Neural progenitor cell (in vitro differentiated cells): Measurements from ENCODE around the gene METTL17. TPM values are rescaled to one million over a fixed set of nuclear protein-coding genes. Genes with fewer than 3 reads are reported as not detected.

Experiments
- DNase-seq: peaks from one replicate; pipeline ENCODE4 v3.0.0-alpha.2; 2016; ENCODE audit warnings: low spot score
- H2AFZ ChIP-seq: fragments of 200-600 bp; sonication (generic); replicated peaks from 2 replicates; pipeline ENCODE4 v1.6.1; 2016; ENCODE audit warnings: antibody characterized with exemption
- H3F3A ChIP-seq: fragments of 200-600 bp; sonication (generic); 2 replicates; pipeline ENCODE4 v1.6.1; 2016; ENCODE audit warnings: antibody characterized with exemption, low read depth
- H3K27ac ChIP-seq: fragments of 200-600 bp; sonication (generic); 2 replicates; pipeline ENCODE4 v1.5.1; 2016; ENCODE audit warnings: mild to moderate bottlenecking
- H3K27me3 ChIP-seq: fragments of 200-600 bp; sonication (generic); 2 replicates; pipeline ENCODE4 v1.6.1; 2016; ENCODE audit warnings: mild to moderate bottlenecking, moderate library complexity
- H3K36me3 ChIP-seq: fragments of 200-600 bp; sonication (generic); 2 replicates; pipeline ENCODE4 v1.5.1; 2016
- H3K4me1 ChIP-seq: fragments of 200-600 bp; sonication (generic); 2 replicates; pipeline ENCODE4 v1.6.1; 2016; ENCODE audit warnings: mixed run types
- H3K4me2 ChIP-seq: fragments of 200-600 bp; sonication (generic); 2 replicates; pipeline ENCODE4 v1.6.1; 2016
- H3K4me3 ChIP-seq: fragments of 200-600 bp; sonication (generic); 2 replicates; pipeline ENCODE4 v1.5.1; 2016
- H3K79me2 ChIP-seq: fragments of 200-600 bp; sonication (generic); 2 replicates; pipeline ENCODE4 v1.6.1; 2016; ENCODE audit warnings: low read depth
- H3K9ac ChIP-seq: fragments of 200-600 bp; sonication (generic); 2 replicates; pipeline ENCODE4 v1.6.1; 2016
- H3K9me3 ChIP-seq: fragments of 200-600 bp; sonication (generic); 2 replicates; pipeline ENCODE4 v1.5.1; 2016; ENCODE audit warnings: low read depth
- H4K20me1 ChIP-seq: fragments of 200-600 bp; sonication (generic); 2 replicates; pipeline ENCODE4 v1.6.1; 2016; ENCODE audit warnings: low read depth
- H3K27ac Mint-ChIP-seq: 3 replicates; pipeline ENCODE4 v1.8.0; 2021; ENCODE audit warnings: mixed read lengths
- H3K27me3 Mint-ChIP-seq: 2 replicates; pipeline ENCODE4 v1.8.0; 2022; ENCODE audit warnings: low read depth, mild to moderate bottlenecking, inconsistent platforms, moderate library complexity, mixed read lengths; ENCODE audit not compliant: insufficient read depth
- H3K36me3 Mint-ChIP-seq: 3 replicates; pipeline ENCODE4 v1.8.0; 2021; ENCODE audit warnings: mixed read lengths
- H3K4me1 Mint-ChIP-seq: 3 replicates; pipeline ENCODE4 v1.8.0; 2021; ENCODE audit warnings: mixed read lengths
- H3K4me3 Mint-ChIP-seq: 3 replicates; pipeline ENCODE4 v1.8.0; 2021; ENCODE audit warnings: mild to moderate bottlenecking, moderate library complexity, mixed read lengths
- H3K9me3 Mint-ChIP-seq: 3 replicates; pipeline ENCODE4 v1.8.0; 2020; ENCODE audit warnings: mixed read lengths
- EZH2 ChIP-seq: fragments of 200-600 bp; sonication (generic); IDR thresholded peaks from 2 replicates; pipeline ENCODE4 v1.6.1; 2017; ENCODE audit warnings: antibody characterized with exemption, mild to moderate bottlenecking, moderate library complexity
- EZH2phosphoT487 ChIP-seq: fragments of 200-600 bp; sonication (generic); IDR thresholded peaks from 2 replicates; pipeline ENCODE4 v1.6.1; 2017; ENCODE audit warnings: antibody characterized with exemption
- total RNA-seq: library from RNA; depleted of rRNA; stranded (reverse); fragments of >200 nt; gene quantifications from 2 replicates; pipeline ENCODE4 v1.2.3, GENCODE V29; 2015; ENCODE audit warnings: low replicate concordance
- TF ChIP-seq, protein P1 (sequence below): fragments of 200-600 bp; sonication (generic); IDR thresholded peaks from 2 replicates; pipeline ENCODE4 v1.5.1; 2017; ENCODE audit warnings: antibody characterized with exemption, mild to moderate bottlenecking

The METTL17 gene
- total RNA-seq, 1 donor from 2014 or later: 126 TPM

DNA sequence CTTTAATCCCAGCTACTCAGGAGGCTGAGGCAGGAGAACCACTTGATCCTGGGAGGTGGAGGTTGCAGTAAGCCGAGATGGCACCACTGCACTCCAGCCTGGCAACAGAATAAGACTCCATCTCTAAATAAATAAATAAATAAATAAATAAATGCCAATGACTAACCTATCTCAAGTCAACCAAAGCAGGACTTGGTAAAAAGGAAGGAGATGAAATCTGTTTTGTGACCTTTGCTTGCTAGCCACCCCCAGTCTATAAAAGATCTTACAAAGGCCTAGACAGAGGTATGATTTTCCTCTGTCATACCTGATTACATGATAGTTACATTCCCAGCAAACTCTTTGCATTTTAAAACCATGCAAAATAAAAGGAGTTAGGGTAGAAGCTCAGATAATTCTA, 13.5 kb upstream of the METTL17 start:
- Mint-ChIP-seq H3K4me3 (no peak overlapping the region), H3K36me3 (no peaks in the 10 kb centered on the region), H3K4me1 (peaks cover 7% of the 10 kb centered on the region), H3K27me3 (peaks cover 2% of the 10 kb centered on the region), H3K27ac (no peak overlapping the region), H3K9me3 (no peaks in the 10 kb centered on the region)
- H3K4me2 ChIP-seq: no peak overlapping the region
- H3K27ac ChIP-seq: no peak overlapping the region
- no peaks in the 10 kb centered on the region for H4K20me1 ChIP-seq
- H3F3A ChIP-seq: peaks cover under 1% of the 10 kb centered on the region
- H3K4me1 ChIP-seq: no peaks in the 10 kb centered on the region
- no peaks in the 10 kb centered on the region for H3K9me3 ChIP-seq
- H3K9ac ChIP-seq: no peak overlapping the region
- TF ChIP-seq, protein P1, sequence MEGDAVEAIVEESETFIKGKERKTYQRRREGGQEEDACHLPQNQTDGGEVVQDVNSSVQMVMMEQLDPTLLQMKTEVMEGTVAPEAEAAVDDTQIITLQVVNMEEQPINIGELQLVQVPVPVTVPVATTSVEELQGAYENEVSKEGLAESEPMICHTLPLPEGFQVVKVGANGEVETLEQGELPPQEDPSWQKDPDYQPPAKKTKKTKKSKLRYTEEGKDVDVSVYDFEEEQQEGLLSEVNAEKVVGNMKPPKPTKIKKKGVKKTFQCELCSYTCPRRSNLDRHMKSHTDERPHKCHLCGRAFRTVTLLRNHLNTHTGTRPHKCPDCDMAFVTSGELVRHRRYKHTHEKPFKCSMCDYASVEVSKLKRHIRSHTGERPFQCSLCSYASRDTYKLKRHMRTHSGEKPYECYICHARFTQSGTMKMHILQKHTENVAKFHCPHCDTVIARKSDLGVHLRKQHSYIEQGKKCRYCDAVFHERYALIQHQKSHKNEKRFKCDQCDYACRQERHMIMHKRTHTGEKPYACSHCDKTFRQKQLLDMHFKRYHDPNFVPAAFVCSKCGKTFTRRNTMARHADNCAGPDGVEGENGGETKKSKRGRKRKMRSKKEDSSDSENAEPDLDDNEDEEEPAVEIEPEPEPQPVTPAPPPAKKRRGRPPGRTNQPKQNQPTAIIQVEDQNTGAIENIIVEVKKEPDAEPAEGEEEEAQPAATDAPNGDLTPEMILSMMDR: no peak
- TF ChIP-seq EZH2phosphoT487: no peak
- TF ChIP-seq EZH2: no peak
- no peaks in the 10 kb centered on the region for H3K79me2 ChIP-seq
- H3K27me3 ChIP-seq: peaks cover 15% of the 10 kb centered on the region
- no peaks in the 10 kb centered on the region for H3K36me3 ChIP-seq
- H2AFZ ChIP-seq: no peak overlapping the region
- DNase-seq: no peak
- H3K4me3 ChIP-seq: no peak overlapping the region

DNA sequence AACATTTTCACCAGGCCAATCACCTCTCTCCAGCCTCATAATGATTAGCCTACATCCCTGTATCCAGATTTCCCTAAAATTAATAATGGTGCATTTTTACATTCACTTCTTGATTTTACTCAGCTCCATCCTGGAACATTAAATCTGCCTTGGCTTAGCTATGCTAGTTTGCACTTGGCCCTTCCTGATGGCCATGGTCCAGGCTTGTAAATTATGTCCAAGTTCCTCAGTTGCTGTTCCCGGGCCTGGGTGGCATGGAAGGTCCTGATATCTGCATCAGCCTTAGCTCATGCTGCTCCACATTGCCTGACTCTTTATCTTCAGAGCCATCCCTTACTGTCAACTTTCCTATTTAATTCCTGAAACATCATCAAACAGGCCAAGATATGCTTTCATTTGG, 11.1 kb upstream of the METTL17 start:
- Mint-ChIP-seq H3K36me3 (no peaks in the 10 kb centered on the region), H3K27me3 (peaks cover 2% of the 10 kb centered on the region), H3K4me1 (no peaks in the 10 kb centered on the region), H3K4me3 (no peak overlapping the region), H3K9me3 (no peaks in the 10 kb centered on the region), H3K27ac (no peak overlapping the region)
- Histone ChIP-seq H3K9ac (no peak overlapping the region), H3K79me2 (no peaks in the 10 kb centered on the region), H3K27ac (no peak overlapping the region), H3K36me3 (no peaks in the 10 kb centered on the region), H3K9me3 (no peaks in the 10 kb centered on the region), H4K20me1 (no peaks in the 10 kb centered on the region), H3F3A (no peaks in the 10 kb centered on the region), H3K4me1 (no peaks in the 10 kb centered on the region), H3K27me3 (peaks cover 14% of the 10 kb centered on the region), H2AFZ (no peak overlapping the region), H3K4me2 (no peak overlapping the region), H3K4me3 (no peak overlapping the region)
- TF ChIP-seq, protein P1: no peak
- no peak for TF ChIP-seq EZH2
- no peak for TF ChIP-seq EZH2phosphoT487
- DNase-seq: no peak

DNA sequence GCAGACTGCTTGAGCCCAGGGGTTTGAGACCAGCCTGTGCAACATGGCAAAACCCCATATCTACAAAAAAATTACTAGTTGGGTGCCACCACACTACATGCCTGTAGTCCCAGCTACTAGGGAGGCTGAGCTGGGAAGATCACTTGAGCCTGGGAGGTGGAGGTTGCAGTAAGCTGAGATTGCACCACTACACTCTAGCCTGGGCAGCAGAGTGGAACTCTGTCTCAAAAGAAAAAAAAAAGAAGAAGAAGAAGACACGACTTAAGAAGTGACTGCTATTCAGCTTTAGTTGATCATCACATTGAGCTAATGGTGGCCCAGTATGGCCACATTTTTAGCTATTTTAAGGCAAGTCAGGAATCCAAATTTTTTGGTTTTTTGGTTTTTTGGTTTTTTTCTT, 8.9 kb upstream of the METTL17 start:
- Histone ChIP-seq H3K9ac (no peak overlapping the region), H3K4me1 (no peaks in the 10 kb centered on the region), H3K79me2 (no peaks in the 10 kb centered on the region), H3K9me3 (no peaks in the 10 kb centered on the region), H3K36me3 (no peaks in the 10 kb centered on the region), H4K20me1 (no peaks in the 10 kb centered on the region), H3K27me3 (peaks cover 16% of the 10 kb centered on the region), H3K4me2 (no peak overlapping the region), H2AFZ (no peak overlapping the region), H3K27ac (no peak overlapping the region), H3K4me3 (no peak overlapping the region), H3F3A (no peaks in the 10 kb centered on the region)
- TF ChIP-seq, protein P1: no peak
- TF ChIP-seq EZH2: no peak
- TF ChIP-seq EZH2phosphoT487: no peak
- no peak for DNase-seq
- Mint-ChIP-seq H3K27me3 (peaks cover 2% of the 10 kb centered on the region), H3K27ac (no peak overlapping the region), H3K36me3 (no peaks in the 10 kb centered on the region), H3K9me3 (no peaks in the 10 kb centered on the region), H3K4me3 (no peak overlapping the region), H3K4me1 (no peaks in the 10 kb centered on the region)
